NCI-H2081 (cell line): ENCODE measurements around the gene MARVELD3.
"Not testable (repeated sequence)": the region's sequence is repeated elsewhere in the genome, so short reads cannot be mapped to it uniquely, and the experiment has no call there.

ENCODE experiments used
- DNase-seq, 2 experiments: peaks; one replicate each; lab custom pipeline; 2025; lab: John Stamatoyannopoulos, UW

Gene MARVELD3

GRCh38 chr16:71671165-71671564 lies 45.2 kb downstream of the MARVELD3 start:
- no peak for DNase-seq

- DNase-seq, result no peak
Measured at GRCh38 chr16:71672125-71672524, 46.1 kb downstream of the MARVELD3 start.

GRCh38 chr16:71672803-71673581 lies 47.0 kb downstream of the MARVELD3 start:
- peak in 1 of 2 experiments; percentile 2 for DNase-seq

GRCh38 chr16:71673582-71673973 lies 47.6 kb downstream of the MARVELD3 start:
- DNase-seq, result no peak

GRCh38 chr16:71674229-71674628 lies 48.2 kb downstream of the MARVELD3 start:
- no peak for DNase-seq

- no peak for DNase-seq
Measured at GRCh38 chr16:71675380-71675779, 49.4 kb downstream of the MARVELD3 start.

GRCh38 chr16:71676236-71676635 lies 50.3 kb downstream of the MARVELD3 start:
- no peak for DNase-seq

GRCh38 chr16:71681360-71681759 lies 55.4 kb downstream of the MARVELD3 start:
- DNase-seq, result no peak

- not testable (repeated sequence) for DNase-seq
Measured at GRCh38 chr16:71684280-71684679, 58.3 kb downstream of the MARVELD3 start.
